ENCODE measurements around the gene LCNL1. TPM values are rescaled to one million over a fixed set of nuclear protein-coding genes. Genes with fewer than 3 reads are reported as not detected.
A peak's percentile ranks its signal among the peaks of the same experiment; 100 is the strongest.

The LCNL1 gene
- total and polyA plus RNA-seq, 2 of the 13 experiments (the other 11 are each of a cell fraction or from before 2014, with no cell fraction given), result not detected

DNA sequence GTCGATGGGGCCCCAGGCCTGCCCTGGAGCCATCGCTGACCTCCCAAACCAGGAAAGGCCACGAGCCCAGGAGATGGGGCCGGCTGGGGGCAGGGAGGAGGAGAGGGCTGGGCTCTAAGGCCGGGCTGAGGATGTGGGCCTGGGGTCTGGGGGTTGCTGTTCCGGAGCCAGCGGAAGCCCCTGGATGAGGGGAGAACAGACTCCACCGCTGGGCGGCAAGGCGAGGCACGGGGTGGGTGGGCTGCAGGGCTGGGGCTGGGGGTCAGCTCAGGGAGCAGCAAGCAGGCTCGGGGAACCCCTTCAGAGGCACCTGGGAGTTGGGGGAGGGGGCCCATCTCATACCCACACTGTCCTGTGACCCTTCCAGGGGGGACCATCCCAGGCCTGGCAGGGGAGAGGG lies 19.0 kb upstream of the LCNL1 start (continued):
- TF ChIP-seq EHMT2 (IDR thresholded peaks at IDR 0.05; ENCODE audit: borderline replicate concordance, low read depth, low read length), result no peak

DNA sequence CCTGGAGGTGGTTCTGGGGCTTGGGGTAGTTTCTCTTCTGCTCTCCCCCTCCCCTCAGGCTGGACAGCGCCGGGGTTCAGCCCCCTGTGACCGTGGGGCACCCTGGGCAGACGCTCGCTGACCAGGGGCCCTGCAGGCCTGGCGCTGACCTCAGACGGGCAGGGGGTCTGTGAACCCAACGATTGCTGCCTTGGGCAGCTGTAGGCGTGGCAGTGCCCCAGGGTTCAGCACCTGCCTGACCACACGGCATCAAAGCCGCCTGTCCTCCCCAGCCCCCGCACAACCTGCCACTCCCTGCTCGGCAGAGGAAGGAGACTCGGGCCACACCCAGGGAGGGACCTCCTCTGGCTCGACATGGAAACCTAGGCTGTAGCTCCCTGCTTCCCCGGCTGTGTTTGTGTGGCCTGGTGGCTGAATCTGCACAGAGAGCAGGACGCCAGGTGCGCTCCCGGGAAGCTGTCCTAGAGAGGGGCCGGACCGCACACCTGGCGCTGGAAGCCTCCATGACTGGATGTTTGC lies 18.6 kb upstream of the LCNL1 start:
- in situ Hi-C loops (cut with HindIII; ENCODE audit: extremely low pct_ligation_motif_present, low pct_unique_long_range_greater_than_20kb) (no loop called here), intact Hi-C loops (cut with micrococcal nuclease; ENCODE audit: unreplicated experiment) (no loop called here)
- no peak for FAIRE-seq
- H3K27me3 ChIP-seq (ENCODE audit: control insufficient read depth in 1 of 2, insufficient read depth in 2 of 2, low read length in 2 of 2), result peaks cover 19 to 53% of the 10 kb centered on the region in 2 experiments
- H4K20me1 ChIP-seq (ENCODE audit: insufficient read depth, low read length), result no peaks in the 10 kb centered on the region
- TF ChIP-seq ZNF460 (CRISPR knock-in tag; IDR thresholded peaks at IDR 0.05; ENCODE audit: borderline replicate concordance) (no peak), HNRNPL (IDR thresholded peaks at IDR 0.05; ENCODE audit: low read depth, low read length) (0 out of 2 replicates have a peak, but pooled peaks have one; percentile 39)
- TF ChIP-seq, protein P1, sequence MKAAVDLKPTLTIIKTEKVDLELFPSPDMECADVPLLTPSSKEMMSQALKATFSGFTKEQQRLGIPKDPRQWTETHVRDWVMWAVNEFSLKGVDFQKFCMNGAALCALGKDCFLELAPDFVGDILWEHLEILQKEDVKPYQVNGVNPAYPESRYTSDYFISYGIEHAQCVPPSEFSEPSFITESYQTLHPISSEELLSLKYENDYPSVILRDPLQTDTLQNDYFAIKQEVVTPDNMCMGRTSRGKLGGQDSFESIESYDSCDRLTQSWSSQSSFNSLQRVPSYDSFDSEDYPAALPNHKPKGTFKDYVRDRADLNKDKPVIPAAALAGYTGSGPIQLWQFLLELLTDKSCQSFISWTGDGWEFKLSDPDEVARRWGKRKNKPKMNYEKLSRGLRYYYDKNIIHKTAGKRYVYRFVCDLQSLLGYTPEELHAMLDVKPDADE (CRISPR knock-in tag; IDR thresholded peaks at IDR 0.05), result no peak
- no peaks in the 10 kb centered on the region for H3K79me2 ChIP-seq (ENCODE audit: insufficient read depth, low read length)
- peaks cover 30% of the 10 kb centered on the region for H3K4me1 ChIP-seq (ENCODE audit: insufficient read depth, low read length)
- no peak for ATAC-seq
- no TSS peak for BruUV-seq (replicated peaks)
- H3K4me3 ChIP-seq (replicated peaks in 1 of 3; ENCODE audit: insufficient read depth in 1 of 3, low read depth in 2 of 3, low read length in 3 of 3), result no peak overlapping the region
- CTCF ChIA-PET (ENCODE audit: low intra/inter-chr PET ratio, low total read pairs), result no interaction called here
- no peaks in the 10 kb centered on the region for H3K36me3 ChIP-seq (replicated peaks in 1 of 2; ENCODE audit: control insufficient read depth in 1 of 2, insufficient read depth in 2 of 2, low read length in 2 of 2)
- no peak overlapping the region for H3K9ac ChIP-seq (ENCODE audit: insufficient read depth, low read depth, low read length)
- no CpG with 5 or more reads among the region's 22 CpGs for WGBS (ENCODE audit: low lambda C conversion rate)
- H2AFZ ChIP-seq (ENCODE audit: low read length), result no peak overlapping the region
- POLR2A ChIA-PET, result interaction anchor here (0.7 kb wide), 1 partner anchor 73 kb away, joined by 5 read pairs; no protein-coding TSS in a partner anchor
- H3K27ac ChIP-seq (ENCODE audit: extremely low read length, insufficient read depth, low read length), result no peak overlapping the region
- no peak for DNase-seq (ENCODE audit: low spot score)
- 0 out of 2 replicates have a peak overlapping the region, but pooled peaks have one; percentile 7 for H3K4me2 ChIP-seq (ENCODE audit: low read depth, low read length)
- H3K9me3 ChIP-seq (ENCODE audit: low read length), result no peaks in the 10 kb centered on the region
